ENCODE measurements around the gene AS3MT. TPM values are rescaled to one million over a fixed set of nuclear protein-coding genes. Genes with fewer than 3 reads are reported as not detected.

Gene AS3MT
- total RNA-seq, 2 experiments from 2014 or later, result 0.67 to 0.77 TPM

- Histone ChIP-seq H3K36me3 (ENCODE audit: insufficient read depth, low read length) (no peaks in the 10 kb centered on the region), H3K4me1 (ENCODE audit: insufficient read depth, low read length) (no peaks in the 10 kb centered on the region), H3K4me3 (ENCODE audit: low read length) (no peak overlapping the region), H3K9me3 (ENCODE audit: control insufficient read depth in 1 of 2, insufficient read depth in 1 of 2, low read length in 2 of 2) (no peaks in the 10 kb centered on the region), H3K27me3 (ENCODE audit: control insufficient read depth in 1 of 2, insufficient read depth in 2 of 2, low read length in 2 of 2) (no peaks in the 10 kb centered on the region), H3K27ac (ENCODE audit: low read depth in 1 of 2, low read length in 2 of 2) (no peak overlapping the region)
- Mint-ChIP-seq H3K27me3 (no peaks in the 10 kb centered on the region), H3K36me3 (ENCODE audit: low read depth) (no peaks in the 10 kb centered on the region), H3K4me3 (no peak overlapping the region), H3K4me1 (ENCODE audit: low read depth) (no peaks in the 10 kb centered on the region), H3K27ac (no peak overlapping the region), H3K9me3 (no peaks in the 10 kb centered on the region)
- ChIA-PET CTCF (interaction anchor here (0.7 kb wide), 1 partner anchor 137 kb away, joined by 3 read pairs; no protein-coding TSS in a partner anchor), POLR2A (no interaction called here)
- intact Hi-C loops (cut with DNase I, micrococcal nuclease), result no loop called here
- DNase-seq, result no peak
- TF ChIP-seq, protein P1, sequence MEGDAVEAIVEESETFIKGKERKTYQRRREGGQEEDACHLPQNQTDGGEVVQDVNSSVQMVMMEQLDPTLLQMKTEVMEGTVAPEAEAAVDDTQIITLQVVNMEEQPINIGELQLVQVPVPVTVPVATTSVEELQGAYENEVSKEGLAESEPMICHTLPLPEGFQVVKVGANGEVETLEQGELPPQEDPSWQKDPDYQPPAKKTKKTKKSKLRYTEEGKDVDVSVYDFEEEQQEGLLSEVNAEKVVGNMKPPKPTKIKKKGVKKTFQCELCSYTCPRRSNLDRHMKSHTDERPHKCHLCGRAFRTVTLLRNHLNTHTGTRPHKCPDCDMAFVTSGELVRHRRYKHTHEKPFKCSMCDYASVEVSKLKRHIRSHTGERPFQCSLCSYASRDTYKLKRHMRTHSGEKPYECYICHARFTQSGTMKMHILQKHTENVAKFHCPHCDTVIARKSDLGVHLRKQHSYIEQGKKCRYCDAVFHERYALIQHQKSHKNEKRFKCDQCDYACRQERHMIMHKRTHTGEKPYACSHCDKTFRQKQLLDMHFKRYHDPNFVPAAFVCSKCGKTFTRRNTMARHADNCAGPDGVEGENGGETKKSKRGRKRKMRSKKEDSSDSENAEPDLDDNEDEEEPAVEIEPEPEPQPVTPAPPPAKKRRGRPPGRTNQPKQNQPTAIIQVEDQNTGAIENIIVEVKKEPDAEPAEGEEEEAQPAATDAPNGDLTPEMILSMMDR (IDR thresholded peaks at IDR 0.05), result no peak
- ATAC-seq (ENCODE audit: poor library complexity), result no peak
Measured at GRCh38 chr10:102876747-102877153, 7.5 kb downstream of the AS3MT start.

- no peaks in the 10 kb centered on the region for H3K9me3 Mint-ChIP-seq
- TF ChIP-seq, protein P1 (IDR thresholded peaks at IDR 0.05), result no peak
- DNase-seq, result no peak
- Histone ChIP-seq H3K9me3 (ENCODE audit: control insufficient read depth in 1 of 2, insufficient read depth in 1 of 2, low read length in 2 of 2) (no peaks in the 10 kb centered on the region), H3K27me3 (ENCODE audit: control insufficient read depth in 1 of 2, insufficient read depth in 2 of 2, low read length in 2 of 2) (no peaks in the 10 kb centered on the region), H3K27ac (ENCODE audit: low read depth in 1 of 2, low read length in 2 of 2) (no peak overlapping the region), H3K36me3 (ENCODE audit: insufficient read depth, low read length) (no peaks in the 10 kb centered on the region), H3K4me3 (ENCODE audit: low read length) (no peak overlapping the region), H3K4me1 (ENCODE audit: insufficient read depth, low read length) (no peaks in the 10 kb centered on the region)
- ChIA-PET POLR2A (no interaction called here), CTCF (no interaction called here)
- H3K4me3 Mint-ChIP-seq, result no peak overlapping the region
- intact Hi-C loops (cut with DNase I, micrococcal nuclease), result no loop called here
- H3K36me3 Mint-ChIP-seq (ENCODE audit: low read depth), result no peaks in the 10 kb centered on the region
- no peaks in the 10 kb centered on the region for H3K27me3 Mint-ChIP-seq
- no peaks in the 10 kb centered on the region for H3K4me1 Mint-ChIP-seq (ENCODE audit: low read depth)
- no peak for ATAC-seq (ENCODE audit: poor library complexity)
- H3K27ac Mint-ChIP-seq, result no peak overlapping the region
Measured at GRCh38 chr10:102878629-102879028, 9.4 kb downstream of the AS3MT start.

GRCh38 chr10:102880256-102880655 lies 11.0 kb downstream of the AS3MT start:
- Histone ChIP-seq H3K27ac (ENCODE audit: low read depth in 1 of 2, low read length in 2 of 2) (no peak overlapping the region), H3K4me1 (ENCODE audit: insufficient read depth, low read length) (no peaks in the 10 kb centered on the region), H3K36me3 (ENCODE audit: insufficient read depth, low read length) (no peaks in the 10 kb centered on the region), H3K27me3 (ENCODE audit: control insufficient read depth in 1 of 2, insufficient read depth in 2 of 2, low read length in 2 of 2) (no peaks in the 10 kb centered on the region), H3K9me3 (ENCODE audit: control insufficient read depth in 1 of 2, insufficient read depth in 1 of 2, low read length in 2 of 2) (no peaks in the 10 kb centered on the region), H3K4me3 (ENCODE audit: low read length) (no peak overlapping the region)
- ChIA-PET POLR2A (no interaction called here), CTCF (no interaction called here)
- Mint-ChIP-seq H3K4me3 (no peak overlapping the region), H3K9me3 (no peaks in the 10 kb centered on the region), H3K4me1 (ENCODE audit: low read depth) (no peaks in the 10 kb centered on the region), H3K27me3 (no peaks in the 10 kb centered on the region), H3K36me3 (ENCODE audit: low read depth) (no peaks in the 10 kb centered on the region), H3K27ac (no peak overlapping the region)
- TF ChIP-seq, protein P1 (IDR thresholded peaks at IDR 0.05), result no peak
- no peak for DNase-seq
- ATAC-seq (ENCODE audit: poor library complexity), result no peak
- intact Hi-C loops (cut with DNase I, micrococcal nuclease), result no loop called here
